Measurements from ENCODE around the gene CMTR1.
A peak's percentile ranks its signal among the peaks of the same experiment; 100 is the strongest.
"Not testable (repeated sequence)": the region's sequence is repeated elsewhere in the genome, so short reads cannot be mapped to it uniquely, and the experiment has no call there.

CMTR1 gene

GRCh38 chr6:37435373-37435772, 2.4 kb downstream of the CMTR1 start:
- DNase-seq (ENCODE audit: insufficient read length, low spot score) (no peak), FAIRE-seq (no peak)

GRCh38 chr6:37435816-37436215, 2.8 kb downstream of the CMTR1 start:
- FAIRE-seq (no peak), DNase-seq (ENCODE audit: insufficient read length, low spot score) (no peak)

- FAIRE-seq (no peak), DNase-seq (ENCODE audit: insufficient read length, low spot score) (no peak)
These were observed 5.9 kb downstream of the CMTR1 start for GRCh38 chr6:37438930-37439329.

- DNase-seq (ENCODE audit: insufficient read length, low spot score) = no peak
- FAIRE-seq = no peak
These were observed 8.6 kb downstream of the CMTR1 start for GRCh38 chr6:37441651-37442050.

- DNase-seq (ENCODE audit: insufficient read length, low spot score) (no peak), FAIRE-seq (peak; percentile 71)
These were observed 9.6 kb downstream of the CMTR1 start for GRCh38 chr6:37442416-37443215.

- peak; percentile 28 for FAIRE-seq
- not testable (repeated sequence) for DNase-seq (ENCODE audit: insufficient read length, low spot score)
These were observed 10.2 kb downstream of the CMTR1 start for GRCh38 chr6:37443216-37443542.

- DNase-seq (ENCODE audit: insufficient read length, low spot score) (no peak), FAIRE-seq (no peak)
These were observed 17.0 kb downstream of the CMTR1 start for GRCh38 chr6:37449984-37450383.

- no peak for FAIRE-seq
- no peak for DNase-seq (ENCODE audit: insufficient read length, low spot score)
These were observed 18.6 kb downstream of the CMTR1 start for GRCh38 chr6:37451441-37452193.

GRCh38 chr6:37452522-37452921, 19.5 kb downstream of the CMTR1 start:
- no peak for FAIRE-seq
- no peak for DNase-seq (ENCODE audit: insufficient read length, low spot score)

- DNase-seq (ENCODE audit: insufficient read length, low spot score) = no peak
- no peak for FAIRE-seq
These were observed 21.6 kb downstream of the CMTR1 start for GRCh38 chr6:37454420-37455140.

GRCh38 chr6:37456126-37456525, 23.1 kb downstream of the CMTR1 start:
- DNase-seq (ENCODE audit: insufficient read length, low spot score) (no peak), FAIRE-seq (no peak)

- FAIRE-seq = no peak
- DNase-seq (ENCODE audit: insufficient read length, low spot score) = no peak
These were observed 24.0 kb downstream of the CMTR1 start for GRCh38 chr6:37456816-37457560.

GRCh38 chr6:37459981-37460800, 27.2 kb downstream of the CMTR1 start:
- FAIRE-seq = no peak
- DNase-seq (ENCODE audit: insufficient read length, low spot score) = no peak

- FAIRE-seq (no peak), DNase-seq (ENCODE audit: insufficient read length, low spot score) (no peak)
These were observed 27.8 kb downstream of the CMTR1 start for GRCh38 chr6:37460805-37461204.

- FAIRE-seq (no peak), DNase-seq (ENCODE audit: insufficient read length, low spot score) (no peak)
These were observed 30.1 kb downstream of the CMTR1 start for GRCh38 chr6:37463110-37463509.

GRCh38 chr6:37467718-37468117, 34.7 kb downstream of the CMTR1 start:
- DNase-seq (ENCODE audit: insufficient read length, low spot score) (no peak), FAIRE-seq (no peak)

GRCh38 chr6:37473364-37474095, 40.5 kb downstream of the CMTR1 start:
- FAIRE-seq (no peak), DNase-seq (ENCODE audit: insufficient read length, low spot score) (no peak)

- no peak for DNase-seq (ENCODE audit: insufficient read length, low spot score)
- no peak for FAIRE-seq
These were observed 41.3 kb downstream of the CMTR1 start for GRCh38 chr6:37474316-37474715.

GRCh38 chr6:37477191-37477590, 44.2 kb downstream of the CMTR1 start:
- FAIRE-seq (no peak), DNase-seq (ENCODE audit: insufficient read length, low spot score) (no peak)

Data from GM19239 (cell line).